ENCODE data around the gene A4GNT.

DNA sequence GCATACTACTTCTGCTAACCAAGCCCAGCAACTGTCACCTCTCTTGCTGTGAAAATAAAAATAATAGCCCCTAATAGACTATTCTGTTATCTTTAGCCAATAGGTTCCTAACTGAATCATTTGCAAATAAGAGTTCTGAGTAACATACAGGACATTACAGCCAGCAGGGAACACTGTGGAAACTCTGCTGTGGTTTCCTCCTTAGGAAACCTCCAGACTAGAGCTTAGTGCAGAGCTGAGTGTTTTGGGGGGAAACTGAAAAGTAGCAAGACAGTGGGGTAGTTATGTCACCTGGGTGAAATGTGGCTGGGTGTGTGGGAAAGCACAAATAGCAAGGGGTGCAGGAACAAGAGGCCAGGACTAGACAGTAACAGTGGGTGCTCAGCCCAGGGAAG is 49.2 kb downstream of the A4GNT start:
- no peak for TF ChIP-seq EP300 (IDR thresholded peaks at IDR 0.05)
- TF ChIP-seq, protein P1, sequence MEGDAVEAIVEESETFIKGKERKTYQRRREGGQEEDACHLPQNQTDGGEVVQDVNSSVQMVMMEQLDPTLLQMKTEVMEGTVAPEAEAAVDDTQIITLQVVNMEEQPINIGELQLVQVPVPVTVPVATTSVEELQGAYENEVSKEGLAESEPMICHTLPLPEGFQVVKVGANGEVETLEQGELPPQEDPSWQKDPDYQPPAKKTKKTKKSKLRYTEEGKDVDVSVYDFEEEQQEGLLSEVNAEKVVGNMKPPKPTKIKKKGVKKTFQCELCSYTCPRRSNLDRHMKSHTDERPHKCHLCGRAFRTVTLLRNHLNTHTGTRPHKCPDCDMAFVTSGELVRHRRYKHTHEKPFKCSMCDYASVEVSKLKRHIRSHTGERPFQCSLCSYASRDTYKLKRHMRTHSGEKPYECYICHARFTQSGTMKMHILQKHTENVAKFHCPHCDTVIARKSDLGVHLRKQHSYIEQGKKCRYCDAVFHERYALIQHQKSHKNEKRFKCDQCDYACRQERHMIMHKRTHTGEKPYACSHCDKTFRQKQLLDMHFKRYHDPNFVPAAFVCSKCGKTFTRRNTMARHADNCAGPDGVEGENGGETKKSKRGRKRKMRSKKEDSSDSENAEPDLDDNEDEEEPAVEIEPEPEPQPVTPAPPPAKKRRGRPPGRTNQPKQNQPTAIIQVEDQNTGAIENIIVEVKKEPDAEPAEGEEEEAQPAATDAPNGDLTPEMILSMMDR (IDR thresholded peaks at IDR 0.05): no peak
- TF ChIP-seq POLR2A (IDR thresholded peaks at IDR 0.05): no peak
- no peak for TF ChIP-seq POLR2AphosphoS5 (IDR thresholded peaks at IDR 0.05)
